K562 (cell line): ENCODE results near the gene FASN. TPM values are rescaled to one million over a fixed set of nuclear protein-coding genes. Genes with fewer than 3 reads are reported as not detected.

Experiments
- ATF4 ChIP-seq: fragments of 450-650 bp; formaldehyde crosslinking; IDR thresholded peaks from 2 replicates; pipeline ENCODE4 v1.4.0; 2022; ENCODE audit warnings: mild to moderate bottlenecking, moderate library complexity
- BCLAF1 ChIP-seq, 2 experiments: fragments of 450-650 bp in 1 of 2; IDR thresholded peaks; 2 replicates each; pipeline ENCODE4 v1.6.1; 2011 to 2017; ENCODE audit warnings: low read depth in 2 of 2, antibody characterized with exemption in 1 of 2, borderline replicate concordance in 1 of 2, low read length in 1 of 2, mild to moderate bottlenecking in 1 of 2, mixed read lengths in 1 of 2; ENCODE audit not compliant: control insufficient read depth in 1 of 2
- C11orf30 ChIP-seq: fragments of 450-650 bp; IDR thresholded peaks from 2 replicates; pipeline ENCODE4 v1.6.1; 2016; ENCODE audit warnings: low read depth, mild to moderate bottlenecking
- CHD4 ChIP-seq: fragments of 200-600 bp; sonication (generic); IDR thresholded peaks from 3 replicates; pipeline ENCODE4 v1.6.1; 2012; ENCODE audit warnings: low read depth, mild to moderate bottlenecking, mixed read lengths, low read length, inconsistent platforms; ENCODE audit not compliant: insufficient read depth, insufficient replicate concordance, poor library complexity, severe bottlenecking
- FUS ChIP-seq: fragments of 200-400 bp; formaldehyde crosslinking; optimal IDR thresholded peaks from 2 replicates; pipeline ENCODE3; 2017; ENCODE audit warnings: low read depth, low read length
- GABPA ChIP-seq: fragments of 200-800 bp; sonication (Bioruptor generic); conservative IDR thresholded peaks from 2 replicates; pipeline ENCODE4 v1.6.1; 2016; ENCODE audit warnings: low read depth, missing genetic modification characterization, missing compliant biosample characterization
- HES1 ChIP-seq: fragments of 450-650 bp; IDR thresholded peaks from 2 replicates; pipeline ENCODE4 v1.6.1; 2016; ENCODE audit warnings: low read depth, mild to moderate bottlenecking, moderate library complexity
- KDM4B ChIP-seq, 2 experiments: fragments of 450-650 bp in 1 of 2; sonication (generic) in 1 of 2; IDR thresholded peaks; 2 replicates each; pipeline ENCODE4 v1.6.1; 2016 to 2017; ENCODE audit warnings: borderline replicate concordance in 2 of 2, antibody characterized with exemption in 1 of 2, low read depth in 1 of 2, mild to moderate bottlenecking in 1 of 2
- MCM7 ChIP-seq, 2 experiments: fragments of 450-650 bp; IDR thresholded peaks; 2 replicates each; pipeline ENCODE4 v1.6.1; 2016 to 2018
- MEF2D ChIP-seq: conservative IDR thresholded peaks from 2 replicates; pipeline ENCODE4 v1.6.1; 2016; ENCODE audit warnings: low read depth, missing genetic modification characterization, missing compliant biosample characterization
- NFE2L1 ChIP-seq: fragments of 450-650 bp; IDR thresholded peaks from 2 replicates; pipeline ENCODE4 v1.6.1; 2016; ENCODE audit warnings: missing genetic modification characterization, low read depth, mild to moderate bottlenecking, missing compliant biosample characterization, moderate library complexity, borderline replicate concordance
- PBX2 ChIP-seq, 2 experiments: IDR thresholded peaks in 1 of 2; conservative IDR thresholded peaks in 1 of 2; 2 replicates each; pipeline ENCODE4 v1.6.1; 2016; ENCODE audit warnings: low read depth in 2 of 2, mild to moderate bottlenecking in 1 of 2, missing compliant biosample characterization in 1 of 2, missing genetic modification characterization in 1 of 2, moderate library complexity in 1 of 2
- PKNOX1 ChIP-seq: fragments of 450-650 bp; IDR thresholded peaks from 2 replicates; pipeline ENCODE4 v1.6.1; 2016
- RAD51 ChIP-seq: fragments of 450-650 bp; IDR thresholded peaks from 2 replicates; pipeline ENCODE4 v1.7.1; 2016; ENCODE audit warnings: low read depth, mild to moderate bottlenecking, borderline replicate concordance
- THRAP3 ChIP-seq: fragments of 450-650 bp; IDR thresholded peaks from 2 replicates; pipeline ENCODE4 v1.6.1; 2016; ENCODE audit warnings: mild to moderate bottlenecking, inconsistent platforms, borderline replicate concordance
- ZC3H8 ChIP-seq: fragments of 450-650 bp; IDR thresholded peaks from 2 replicates; pipeline ENCODE4 v1.6.1; 2017
- ZNF274 ChIP-seq: IDR thresholded peaks from 2 replicates; pipeline ENCODE4 v1.6.1; 2011; ENCODE audit warnings: low read depth, mild to moderate bottlenecking, low read length, moderate library complexity, borderline replicate concordance
- polyA plus RNA-seq, 8 experiments: library from polyadenylated mRNA; depleted of rRNA in 4 of 8; stranded (reverse) in 5 of 8; unstranded in 3 of 8; fragments of >200 nt; fragmentation: Nextera tagmentation in 2 of 8; fragmentation: Illumina TruSeq in 1 of 8; extraction: Ambion mirVana in 2 of 8; extraction: Trizol in 1 of 8; gene quantifications; 2 replicates each; pipeline versions ENCODE4 v1.2.1 to v1.2.3, GENCODE V29; 2011 to 2014; ENCODE audit warnings: inconsistent platforms in 1 of 8, missing spikeins in 1 of 8
- total RNA-seq, 7 experiments: library from RNA; depleted of rRNA in 6 of 7; stranded (reverse); fragments of >200 nt in 6 of 7; fragmentation: Illumina TruSeq in 2 of 7; extraction: Trizol in 2 of 7; gene quantifications; 2 replicates each; pipeline versions ENCODE4 v1.2.1 to v1.2.3, GENCODE V29; 2011 to 2021; ENCODE audit warnings: low replicate concordance in 1 of 7

Gene FASN
- total and polyA plus RNA-seq, 9 of the 15 experiments (the other 6 are each of a cell fraction or from before 2014, with no cell fraction given): 0.15 to 663 (median 49.9) TPM

- TF ChIP-seq PBX2 (CRISPR knock-in tag; IDR thresholded peaks at IDR 0.05; ENCODE audit: low read depth): no peak
- TF ChIP-seq PBX2 (tag; conservative IDR thresholded peaks at IDR 0.05; ENCODE audit: low read depth): no peak
- TF ChIP-seq ATF4 (CRISPR knock-in tag): no peak
- no peak for TF ChIP-seq ZNF274
- TF ChIP-seq MEF2D: no peak
- no peak for TF ChIP-seq CHD4
- no peak for TF ChIP-seq HES1
- TF ChIP-seq MCM7 (IDR thresholded peaks at IDR 0.05): no peak
- no peak for TF ChIP-seq RAD51
- no peak for TF ChIP-seq KDM4B (IDR thresholded peaks at IDR 0.05; ENCODE audit: borderline replicate concordance in 2 of 2, low read depth in 1 of 2)
- TF ChIP-seq BCLAF1 (IDR thresholded peaks at IDR 0.05; ENCODE audit: borderline replicate concordance in 1 of 2, control insufficient read depth in 1 of 2, low read depth in 2 of 2, low read length in 1 of 2): no peak
- no peak; the same call in 1 of the 2 replicates for TF ChIP-seq GABPA (tag)
- TF ChIP-seq FUS: peak; percentile 81
- no peak for TF ChIP-seq NFE2L1 (tag)
- no peak for TF ChIP-seq ZC3H8
- TF ChIP-seq PKNOX1: peak; percentile 87
- no peak for TF ChIP-seq THRAP3
- TF ChIP-seq C11orf30: no peak; the same call in 1 of the 2 replicates
These were observed 60.7 kb downstream of the FASN start, which contains the start of gene DCXR (continued) for GRCh38 chr17:82037092-82037888.
